ENCODE data around the gene CHML. TPM values are rescaled to one million over a fixed set of nuclear protein-coding genes. Genes with fewer than 3 reads are reported as not detected.

CHML gene
- total RNA-seq, 1 donor from 2014 or later: 3.3 TPM

- DNase-seq (ENCODE audit: low read depth): no peak
Observed at GRCh38 chr1:241646201-241646600, 6.0 kb upstream of the CHML start.

- DNase-seq (ENCODE audit: low read depth): no peak
Observed at GRCh38 chr1:241645199-241645598, 5.0 kb upstream of the CHML start.

GRCh38 chr1:241644259-241644658, 4.1 kb upstream of the CHML start:
- DNase-seq (ENCODE audit: low read depth): no peak

DNA sequence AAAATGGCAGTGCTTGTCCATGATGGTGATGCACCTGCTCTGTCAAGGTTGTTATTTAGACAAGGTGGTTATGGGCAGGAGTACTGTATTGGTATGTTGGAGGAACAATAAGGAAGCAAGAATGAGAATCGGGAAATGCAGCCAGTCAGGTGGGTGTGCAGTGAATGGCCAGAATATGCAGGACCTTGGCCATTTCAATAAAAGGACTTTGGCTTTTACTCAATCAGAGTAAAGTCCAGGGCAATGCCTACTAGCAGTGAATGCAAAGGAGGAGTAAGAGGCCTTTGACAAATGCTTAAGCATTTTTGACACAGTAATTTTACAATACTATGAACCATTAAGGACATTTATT, 2.4 kb upstream of the CHML start:
- no peak for DNase-seq (ENCODE audit: low read depth)

- peak; percentile 26 for DNase-seq (ENCODE audit: low read depth)
Observed at GRCh38 chr1:241641773-241642592, 1.8 kb upstream of the CHML start.

- DNase-seq (ENCODE audit: low read depth): no peak
Observed at GRCh38 chr1:241640867-241641622, 876 bp upstream of the CHML start.

DNA sequence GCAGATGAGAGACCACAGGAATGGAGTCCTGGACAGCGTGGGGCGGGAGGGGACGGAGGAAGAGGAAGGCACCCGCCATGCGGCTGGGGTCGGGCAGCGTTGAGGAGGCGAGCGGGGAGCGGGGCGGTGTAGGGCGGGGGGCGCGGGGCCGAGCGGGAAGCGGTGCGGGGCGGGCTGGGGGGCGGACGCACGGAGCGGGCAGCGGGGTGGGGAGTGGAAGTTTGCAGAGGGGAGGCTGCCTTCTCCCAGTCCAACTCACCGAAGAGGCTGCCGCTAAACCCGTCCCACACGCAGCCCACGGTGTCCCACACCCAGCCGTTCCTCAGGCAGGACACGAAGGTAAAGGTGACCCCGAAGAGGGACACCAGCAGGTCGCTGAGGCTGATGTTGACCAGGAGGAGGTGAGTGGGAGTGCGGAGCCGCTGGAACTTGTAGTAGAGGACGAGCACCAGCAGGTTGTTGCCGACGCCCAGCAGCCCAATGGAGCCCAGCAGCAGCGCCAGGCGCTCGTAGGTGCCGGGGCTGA, 483 bp downstream of the CHML start:
- no peak for DNase-seq (ENCODE audit: low read depth)

DNA sequence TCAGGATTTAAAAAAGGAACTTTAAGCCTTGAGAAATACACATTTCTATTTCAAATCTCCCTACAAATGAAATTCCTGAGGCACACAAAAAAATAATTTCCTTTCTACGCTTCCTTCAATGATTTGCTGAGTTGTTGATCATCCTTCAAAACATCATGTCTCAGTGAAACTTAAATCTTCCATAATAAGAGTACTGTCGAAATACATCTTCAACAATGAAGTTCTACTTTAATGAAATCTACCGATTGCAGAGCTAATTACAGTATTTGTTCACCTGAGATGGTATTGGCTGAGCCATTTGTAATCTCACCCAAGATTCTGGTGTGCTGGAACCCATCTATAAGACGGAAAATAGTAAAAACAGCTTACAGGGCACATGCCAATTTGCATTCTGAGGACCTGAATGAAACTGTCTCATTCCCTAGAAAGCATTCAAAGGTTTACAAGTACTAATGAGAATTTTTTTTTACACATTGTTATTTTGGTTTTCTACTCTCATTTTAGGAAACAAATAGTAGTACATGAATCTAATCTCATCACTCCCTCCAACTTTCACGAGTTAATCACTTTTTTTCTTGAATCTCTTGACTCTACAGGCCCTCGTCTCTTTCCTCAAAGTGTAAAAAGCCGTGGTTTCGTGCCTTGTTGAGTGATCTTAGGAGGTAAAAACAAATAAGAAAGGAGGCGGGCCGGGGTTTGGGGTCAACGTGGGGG, 1.1 kb downstream of the CHML start:
- DNase-seq (ENCODE audit: low read depth): no peak

DNA sequence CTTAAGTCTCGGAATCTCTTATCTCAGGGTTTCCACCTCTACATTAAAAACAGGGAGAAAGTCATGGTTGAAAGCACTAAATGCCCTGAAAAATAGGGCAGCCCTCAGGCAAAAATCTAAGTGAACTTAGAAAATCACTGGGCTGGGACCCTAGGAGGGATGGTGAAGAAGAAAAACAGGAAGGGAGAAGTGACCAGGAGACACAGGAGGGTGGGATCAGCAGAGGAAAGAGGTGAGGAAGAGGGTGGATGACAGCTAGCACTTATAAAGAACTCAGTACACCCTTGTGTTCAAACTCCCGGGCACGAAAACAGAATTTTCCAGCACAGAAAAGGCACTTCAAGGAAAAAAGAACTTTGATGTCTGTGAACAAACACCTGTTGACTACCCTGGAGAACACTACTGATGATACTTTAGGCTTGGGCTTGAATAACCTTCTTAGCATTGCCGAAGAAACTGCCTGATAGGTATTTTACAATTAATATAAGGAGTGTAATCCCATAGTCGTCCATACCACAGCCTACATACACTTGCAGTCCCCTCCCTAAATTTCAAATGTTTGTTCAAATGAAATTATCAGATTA, 2.0 kb downstream of the CHML start:
- DNase-seq (ENCODE audit: low read depth): no peak

DNA sequence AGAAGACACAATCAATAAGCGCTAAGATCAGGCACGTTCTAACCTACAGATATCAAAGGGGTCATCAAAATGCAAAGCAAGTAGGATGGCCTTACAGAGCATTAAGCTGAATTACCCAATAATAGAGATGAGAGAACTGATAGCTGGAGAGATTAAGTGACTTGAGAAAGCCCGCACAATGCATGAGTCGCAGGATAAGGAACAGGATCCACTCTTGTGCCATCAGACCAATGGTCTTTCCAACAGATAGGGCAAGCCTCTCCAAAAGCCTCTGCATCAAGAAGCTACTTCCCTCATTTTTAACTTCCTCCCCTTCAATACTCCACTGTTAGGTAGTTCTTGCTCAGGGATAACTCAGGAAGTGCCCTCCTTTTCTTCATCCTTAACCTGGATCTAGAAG, 2.6 kb downstream of the CHML start:
- DNase-seq (ENCODE audit: low read depth): no peak

- DNase-seq (ENCODE audit: low read depth): no peak
Observed at GRCh38 chr1:241637046-241637590, 3.1 kb downstream of the CHML start.

GRCh38 chr1:241636291-241636690, 3.9 kb downstream of the CHML start:
- no peak for DNase-seq (ENCODE audit: low read depth)

DNA sequence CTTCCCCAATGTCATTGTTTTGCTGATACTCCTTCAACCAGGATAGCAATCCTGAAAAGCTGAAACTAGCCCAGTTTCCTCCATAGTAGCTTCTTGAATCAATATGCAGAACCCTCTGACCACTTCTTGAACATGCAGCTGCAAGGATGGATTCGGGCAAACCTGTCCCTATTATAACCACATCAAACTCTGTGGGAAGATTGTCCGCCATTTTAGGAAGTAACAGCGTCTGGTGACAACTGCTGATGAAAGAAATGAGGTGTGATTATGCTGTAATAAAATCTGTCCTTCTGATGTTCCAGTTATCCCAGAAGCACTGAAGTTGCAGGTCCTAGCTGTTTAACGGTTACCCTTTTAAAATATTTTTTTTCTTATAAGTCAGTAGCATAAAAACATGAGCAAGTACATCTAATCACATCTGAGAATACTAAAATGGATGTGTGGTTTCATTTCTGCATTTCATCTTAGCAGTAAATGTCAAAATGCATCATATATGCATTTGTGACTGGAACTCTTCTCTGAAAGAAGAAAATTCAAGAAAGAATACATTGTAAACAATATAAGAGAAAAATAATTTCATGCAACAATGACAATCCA, 4.5 kb downstream of the CHML start:
- DNase-seq (ENCODE audit: low read depth): no peak

DNA sequence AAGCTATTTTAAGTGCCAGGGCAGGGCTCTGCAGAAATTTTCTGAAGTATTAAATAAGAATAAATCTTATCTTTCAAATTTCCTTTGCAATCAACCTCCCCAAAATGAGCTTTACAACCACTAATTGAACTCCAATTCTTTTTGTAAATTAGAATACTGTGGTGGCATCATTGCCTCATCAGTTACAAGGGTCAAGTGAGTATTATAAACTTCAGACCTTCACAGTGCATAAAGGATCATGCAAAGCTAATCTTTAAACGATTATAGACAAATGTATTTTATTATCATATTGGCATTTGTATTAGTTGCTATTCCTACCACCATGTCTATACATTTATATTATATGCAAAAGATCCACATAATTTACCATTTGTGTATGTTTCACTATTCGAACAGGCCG, 7.2 kb downstream of the CHML start:
- no peak for DNase-seq (ENCODE audit: low read depth)

DNA sequence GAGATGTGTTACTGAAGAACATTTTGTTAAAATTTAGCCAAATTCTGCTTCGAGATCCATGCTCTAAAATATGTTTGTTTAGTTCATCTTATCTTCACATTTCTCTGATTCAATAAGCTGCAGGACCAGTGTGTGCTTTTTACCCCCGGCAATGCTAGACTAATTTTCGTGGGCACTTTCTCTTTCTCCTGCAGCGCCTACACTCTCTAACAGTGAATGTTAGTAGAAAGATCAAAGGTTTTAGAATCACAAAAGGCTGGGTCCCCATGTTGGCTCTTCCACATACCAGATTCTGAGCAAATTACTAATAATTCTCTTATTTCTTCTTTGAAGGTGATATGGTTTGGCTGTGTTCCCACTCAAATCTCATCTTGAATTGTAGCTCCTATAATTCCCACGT, 8.5 kb downstream of the CHML start:
- no peak for DNase-seq (ENCODE audit: low read depth)

GRCh38 chr1:241630899-241631298, 9.3 kb downstream of the CHML start:
- no peak for DNase-seq (ENCODE audit: low read depth)

DNA sequence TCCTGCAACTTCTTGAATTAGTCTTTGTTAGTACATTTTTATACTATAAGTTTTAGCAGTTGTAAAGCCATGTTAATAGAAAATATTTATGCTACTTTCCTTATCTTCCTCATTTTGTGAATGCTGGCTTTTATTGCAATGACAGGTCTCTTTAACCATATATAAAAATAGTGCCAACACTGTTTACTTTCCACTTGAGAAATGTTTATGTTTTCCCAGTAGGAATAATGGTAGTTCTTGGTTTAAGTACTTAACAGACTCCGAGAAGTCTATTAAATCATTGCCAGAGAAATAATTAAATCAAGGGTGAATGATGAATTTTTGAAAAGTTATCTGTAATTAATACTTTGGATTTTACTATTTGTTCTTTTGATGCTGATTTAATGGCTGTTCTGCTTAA, 9.7 kb downstream of the CHML start:
- no peak for DNase-seq (ENCODE audit: low read depth)

GRCh38 chr1:241630005-241630404, 10.2 kb downstream of the CHML start:
- DNase-seq (ENCODE audit: low read depth): no peak

- peak; percentile 73 for DNase-seq (ENCODE audit: low read depth)
Observed at GRCh38 chr1:241627453-241628259, 12.5 kb downstream of the CHML start.

- no peak for DNase-seq (ENCODE audit: low read depth)
Observed at GRCh38 chr1:241624935-241625334, 15.2 kb downstream of the CHML start.
